Neural progenitor cell (in vitro differentiated cells): ENCODE results near the gene C19orf33.

ENCODE experiments used
- EZH2 ChIP-seq: fragments of 200-600 bp; sonication (generic); IDR thresholded peaks from 2 replicates; pipeline ENCODE4 v1.6.1; 2017; ENCODE audit warnings: antibody characterized with exemption, mild to moderate bottlenecking, moderate library complexity
- EZH2phosphoT487 ChIP-seq: fragments of 200-600 bp; sonication (generic); IDR thresholded peaks from 2 replicates; pipeline ENCODE4 v1.6.1; 2017; ENCODE audit warnings: antibody characterized with exemption
- TF ChIP-seq, protein P1 (sequence below): fragments of 200-600 bp; sonication (generic); IDR thresholded peaks from 2 replicates; pipeline ENCODE4 v1.5.1; 2017; ENCODE audit warnings: antibody characterized with exemption, mild to moderate bottlenecking

GRCh38 chr19:38329651-38330050 is 25.6 kb downstream of the C19orf33 start:
- TF ChIP-seq EZH2: no peak
- TF ChIP-seq, protein P1, sequence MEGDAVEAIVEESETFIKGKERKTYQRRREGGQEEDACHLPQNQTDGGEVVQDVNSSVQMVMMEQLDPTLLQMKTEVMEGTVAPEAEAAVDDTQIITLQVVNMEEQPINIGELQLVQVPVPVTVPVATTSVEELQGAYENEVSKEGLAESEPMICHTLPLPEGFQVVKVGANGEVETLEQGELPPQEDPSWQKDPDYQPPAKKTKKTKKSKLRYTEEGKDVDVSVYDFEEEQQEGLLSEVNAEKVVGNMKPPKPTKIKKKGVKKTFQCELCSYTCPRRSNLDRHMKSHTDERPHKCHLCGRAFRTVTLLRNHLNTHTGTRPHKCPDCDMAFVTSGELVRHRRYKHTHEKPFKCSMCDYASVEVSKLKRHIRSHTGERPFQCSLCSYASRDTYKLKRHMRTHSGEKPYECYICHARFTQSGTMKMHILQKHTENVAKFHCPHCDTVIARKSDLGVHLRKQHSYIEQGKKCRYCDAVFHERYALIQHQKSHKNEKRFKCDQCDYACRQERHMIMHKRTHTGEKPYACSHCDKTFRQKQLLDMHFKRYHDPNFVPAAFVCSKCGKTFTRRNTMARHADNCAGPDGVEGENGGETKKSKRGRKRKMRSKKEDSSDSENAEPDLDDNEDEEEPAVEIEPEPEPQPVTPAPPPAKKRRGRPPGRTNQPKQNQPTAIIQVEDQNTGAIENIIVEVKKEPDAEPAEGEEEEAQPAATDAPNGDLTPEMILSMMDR: no peak
- no peak for TF ChIP-seq EZH2phosphoT487
